ENCODE data around the gene MAP3K8. TPM values are rescaled to one million over a fixed set of nuclear protein-coding genes. Genes with fewer than 3 reads are reported as not detected.

Gene MAP3K8
- total RNA-seq, 1 donor from 2014 or later, result 10.4 TPM

GRCh38 chr10:30499816-30500215, 65.8 kb downstream of the MAP3K8 start:
- no peaks in the 10 kb centered on the region for H3K27me3 ChIP-seq (ENCODE audit: control insufficient read depth, insufficient read depth, low read length)
- DNase-seq (ENCODE audit: low read depth), result no peak
- TF ChIP-seq, protein P1, sequence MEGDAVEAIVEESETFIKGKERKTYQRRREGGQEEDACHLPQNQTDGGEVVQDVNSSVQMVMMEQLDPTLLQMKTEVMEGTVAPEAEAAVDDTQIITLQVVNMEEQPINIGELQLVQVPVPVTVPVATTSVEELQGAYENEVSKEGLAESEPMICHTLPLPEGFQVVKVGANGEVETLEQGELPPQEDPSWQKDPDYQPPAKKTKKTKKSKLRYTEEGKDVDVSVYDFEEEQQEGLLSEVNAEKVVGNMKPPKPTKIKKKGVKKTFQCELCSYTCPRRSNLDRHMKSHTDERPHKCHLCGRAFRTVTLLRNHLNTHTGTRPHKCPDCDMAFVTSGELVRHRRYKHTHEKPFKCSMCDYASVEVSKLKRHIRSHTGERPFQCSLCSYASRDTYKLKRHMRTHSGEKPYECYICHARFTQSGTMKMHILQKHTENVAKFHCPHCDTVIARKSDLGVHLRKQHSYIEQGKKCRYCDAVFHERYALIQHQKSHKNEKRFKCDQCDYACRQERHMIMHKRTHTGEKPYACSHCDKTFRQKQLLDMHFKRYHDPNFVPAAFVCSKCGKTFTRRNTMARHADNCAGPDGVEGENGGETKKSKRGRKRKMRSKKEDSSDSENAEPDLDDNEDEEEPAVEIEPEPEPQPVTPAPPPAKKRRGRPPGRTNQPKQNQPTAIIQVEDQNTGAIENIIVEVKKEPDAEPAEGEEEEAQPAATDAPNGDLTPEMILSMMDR (IDR thresholded peaks at IDR 0.05; ENCODE audit: insufficient read depth, low read length, poor library complexity, severe bottlenecking), result no peak
- H3K36me3 ChIP-seq (ENCODE audit: control insufficient read depth, insufficient read depth, low read length), result no peaks in the 10 kb centered on the region
- no peak overlapping the region for H3K4me3 ChIP-seq (ENCODE audit: low read depth, low read length)

- no peak overlapping the region for H3K4me3 ChIP-seq (ENCODE audit: low read depth, low read length)
These were observed 66.5 kb downstream of the MAP3K8 start for GRCh38 chr10:30500534-30500933.

DNA sequence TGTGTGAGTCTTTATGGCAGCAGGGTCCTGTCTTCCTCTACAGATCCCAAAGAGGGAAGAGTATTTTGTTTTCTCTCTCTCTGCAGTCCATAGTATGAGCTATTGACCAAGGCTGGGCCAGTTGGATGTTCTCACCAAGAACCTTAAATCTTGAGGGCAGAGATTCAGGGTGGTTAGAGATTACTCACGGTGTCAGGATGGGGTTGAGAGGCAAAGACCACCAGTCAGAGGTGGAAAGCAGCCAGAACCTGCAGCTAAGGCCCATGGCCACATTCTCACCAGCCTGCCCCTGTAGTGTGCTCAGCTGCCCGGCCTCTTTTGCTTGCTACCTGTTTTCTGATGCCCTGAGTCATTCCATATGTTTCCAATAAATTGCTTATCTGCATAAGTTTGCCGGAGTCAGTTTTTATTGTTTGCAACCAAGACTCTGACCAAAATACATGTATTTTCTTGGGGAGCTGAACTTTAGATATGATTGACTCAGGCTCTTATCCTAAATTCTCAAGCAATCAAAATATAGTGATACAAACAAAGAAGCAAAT, 67.0 kb downstream of the MAP3K8 start:
- H3K36me3 ChIP-seq (ENCODE audit: control insufficient read depth, insufficient read depth, low read length), result no peaks in the 10 kb centered on the region
- no peaks in the 10 kb centered on the region for H3K27me3 ChIP-seq (ENCODE audit: control insufficient read depth, insufficient read depth, low read length)
- no peak for DNase-seq (ENCODE audit: low read depth)
- no peak overlapping the region for H3K4me3 ChIP-seq (ENCODE audit: low read depth, low read length)
- TF ChIP-seq, protein P1 (IDR thresholded peaks at IDR 0.05; ENCODE audit: insufficient read depth, low read length, poor library complexity, severe bottlenecking), result no peak

More at GRCh38 chr10:30500534-30500933, 66.5 kb downstream of the MAP3K8 start:
- TF ChIP-seq, protein P1 (IDR thresholded peaks at IDR 0.05; ENCODE audit: insufficient read depth, low read length, poor library complexity, severe bottlenecking), result no peak
- Histone ChIP-seq H3K36me3 (ENCODE audit: control insufficient read depth, insufficient read depth, low read length) (no peaks in the 10 kb centered on the region), H3K27me3 (ENCODE audit: control insufficient read depth, insufficient read depth, low read length) (no peaks in the 10 kb centered on the region)
- no peak for DNase-seq (ENCODE audit: low read depth)

GRCh38 chr10:30502266-30503060, 68.5 kb downstream of the MAP3K8 start:
- no peak for DNase-seq (ENCODE audit: low read depth)
- no peak overlapping the region for H3K4me3 ChIP-seq (ENCODE audit: low read depth, low read length)
- no peaks in the 10 kb centered on the region for H3K27me3 ChIP-seq (ENCODE audit: control insufficient read depth, insufficient read depth, low read length)
- TF ChIP-seq, protein P1 (IDR thresholded peaks at IDR 0.05; ENCODE audit: insufficient read depth, low read length, poor library complexity, severe bottlenecking), result no peak
- no peaks in the 10 kb centered on the region for H3K36me3 ChIP-seq (ENCODE audit: control insufficient read depth, insufficient read depth, low read length)

DNA sequence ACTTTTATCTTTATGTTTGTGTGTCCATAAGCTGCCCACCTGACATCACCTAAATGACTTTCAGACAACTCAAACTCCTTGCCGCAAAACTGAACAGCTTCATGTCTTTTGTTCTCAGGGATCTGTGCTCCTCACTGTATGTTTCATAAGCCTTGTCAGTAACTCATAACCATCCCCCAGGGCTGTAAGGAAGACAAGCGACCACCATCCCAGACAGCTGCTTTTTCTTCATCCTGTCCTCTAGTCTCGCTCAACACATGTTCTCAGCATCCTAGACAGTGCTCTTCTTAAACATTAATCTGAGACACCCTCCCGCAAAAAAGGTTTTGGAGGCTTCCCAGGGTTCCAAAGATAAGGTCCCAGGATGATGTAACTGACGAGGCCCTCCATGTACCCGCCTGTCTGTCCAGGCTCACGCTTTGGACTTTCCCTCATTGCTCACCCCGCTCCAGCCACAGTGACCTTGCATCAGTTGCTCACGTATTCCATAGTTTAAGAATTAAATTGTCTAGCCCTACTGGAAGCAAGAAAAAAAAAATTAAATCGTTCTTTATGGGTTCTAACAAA, 69.8 kb downstream of the MAP3K8 start:
- no peak overlapping the region for H3K4me3 ChIP-seq (ENCODE audit: low read depth, low read length)
- TF ChIP-seq, protein P1 (IDR thresholded peaks at IDR 0.05; ENCODE audit: insufficient read depth, low read length, poor library complexity, severe bottlenecking), result no peak
- no peaks in the 10 kb centered on the region for H3K27me3 ChIP-seq (ENCODE audit: control insufficient read depth, insufficient read depth, low read length)
- DNase-seq (ENCODE audit: low read depth), result no peak
- H3K36me3 ChIP-seq (ENCODE audit: control insufficient read depth, insufficient read depth, low read length), result no peaks in the 10 kb centered on the region
